H1 (cell line): ENCODE results near the gene KCTD21. TPM values are rescaled to one million over a fixed set of nuclear protein-coding genes. Genes with fewer than 3 reads are reported as not detected.

Source experiments
- CTCF ChIA-PET: fragments of 300-600 bp; sonication (Branson Sonifier 250); formaldehyde crosslinking; loops from one replicate; lab custom pipeline; 2021; ENCODE audit not compliant: partially characterized antibody; lab: Charles Lee
- POLR2A ChIA-PET: fragments of 300-600 bp; sonication (Branson Sonifier 250); formaldehyde crosslinking; loops from one replicate; lab custom pipeline; 2021; ENCODE audit warnings: inconsistent platforms; ENCODE audit not compliant: partially characterized antibody; lab: Charles Lee
- DNase-seq, 2 experiments: peaks; one replicate each; pipeline versions ENCODE4 v3.0.0 to v3.0.0-alpha.2; 2010 to 2022; ENCODE audit warnings: low spot score in 2 of 2, low read depth in 1 of 2, mixed read lengths in 1 of 2
- FAIRE-seq: peaks from 2 replicates; lab custom pipeline; 2011; peaks lifted over from hg19 to GRCh38; lab: Jason Lieb, UNC
- H2AFZ ChIP-seq: 2 replicates; pipeline ENCODE4 v1.8.1; 2012; ENCODE audit warnings: low read length, inconsistent platforms
- H2AK5ac ChIP-seq: 2 replicates; pipeline ENCODE4 v1.6.1; 2013; ENCODE audit warnings: low read depth, low read length
- H2BK120ac ChIP-seq: replicated peaks from 2 replicates; pipeline ENCODE3; 2013; ENCODE audit warnings: low read depth, low read length, inconsistent platforms
- H2BK12ac ChIP-seq: 2 replicates; pipeline ENCODE4 v1.6.1; 2013; ENCODE audit warnings: low read depth, low read length
- H2BK15ac ChIP-seq: 2 replicates; pipeline ENCODE4 v1.6.1; 2013; ENCODE audit warnings: low read length
- H2BK20ac ChIP-seq: 2 replicates; pipeline ENCODE4 v1.6.1; 2013; ENCODE audit warnings: low read length
- H2BK5ac ChIP-seq: 2 replicates; pipeline ENCODE4 v1.6.1; 2013; ENCODE audit warnings: low read depth, low read length
- H3K14ac ChIP-seq: 2 replicates; pipeline ENCODE4 v1.6.1; 2013; ENCODE audit warnings: inconsistent platforms; ENCODE audit not compliant: insufficient read length
- H3K18ac ChIP-seq: 2 replicates; pipeline ENCODE4 v1.6.1; 2013; ENCODE audit warnings: low read length; ENCODE audit errors: extremely low read depth
- H3K23ac ChIP-seq: 2 replicates; pipeline ENCODE4 v1.6.1; 2013; ENCODE audit warnings: inconsistent platforms; ENCODE audit not compliant: insufficient read length
- H3K23me2 ChIP-seq: 2 replicates; pipeline ENCODE4 v1.6.1; 2013; ENCODE audit warnings: low read depth, low read length
- H3K27ac ChIP-seq: 2 replicates; pipeline ENCODE4 v1.6.1; 2011; ENCODE audit warnings: low read depth, low read length, inconsistent platforms
- H3K27me3 ChIP-seq, 4 experiments: replicated peaks in 1 of 4; 1 replicate in 1 of 4; 2 replicates in 3 of 4; pipeline versions ENCODE4 v1.6.1 to v1.8.1; 2011 to 2013; ENCODE audit warnings: low read length in 3 of 4, mild to moderate bottlenecking in 3 of 4, inconsistent platforms in 2 of 4, mixed read lengths in 2 of 4, moderate library complexity in 1 of 4; ENCODE audit not compliant: control insufficient read depth in 3 of 4, insufficient read depth in 3 of 4; ENCODE audit errors: extremely low read depth in 1 of 4
- H3K36me3 ChIP-seq, 4 experiments: 2 replicates each; pipeline versions ENCODE4 v1.6.1 to v1.8.1; 2011 to 2013; ENCODE audit warnings: mild to moderate bottlenecking in 4 of 4, low read length in 3 of 4, moderate library complexity in 2 of 4, control low read depth in 1 of 4, inconsistent platforms in 1 of 4; ENCODE audit not compliant: insufficient read depth in 4 of 4, control insufficient read depth in 2 of 4
- H3K4ac ChIP-seq: replicated peaks from 2 replicates; pipeline ENCODE3; 2013; ENCODE audit warnings: low read length, low read depth, mixed read lengths, inconsistent platforms; ENCODE audit not compliant: insufficient read length
- H3K4me1 ChIP-seq, 4 experiments: replicated peaks in 1 of 4; 1 replicate in 1 of 4; 2 replicates in 3 of 4; pipeline versions ENCODE4 v1.6.1 to v1.8.1; 2011 to 2013; ENCODE audit warnings: low read length in 3 of 4, inconsistent platforms in 2 of 4, mixed read lengths in 1 of 4; ENCODE audit not compliant: insufficient read depth in 4 of 4, control insufficient read depth in 3 of 4
- H3K4me2 ChIP-seq, 2 experiments: 2 replicates each; pipeline versions ENCODE4 v1.6.1 to v1.8.1; 2011 to 2013; ENCODE audit warnings: low read depth in 2 of 2, low read length in 2 of 2, control low read depth in 1 of 2, inconsistent platforms in 1 of 2, mild to moderate bottlenecking in 1 of 2; ENCODE audit not compliant: insufficient read depth in 1 of 2
- H3K4me3 ChIP-seq, 4 experiments: fragments of 200-600, 300-600 bp in 1 of 4; sonication (generic), shearing (Covaris generic), sonication (Bioruptor Twin) in 1 of 4; 2 replicates each; pipeline versions ENCODE4 v1.5.1 to v1.8.1; 2011 to 2016; ENCODE audit warnings: low read length in 4 of 4, low read depth in 3 of 4, control low read depth in 2 of 4, inconsistent platforms in 2 of 4, mild to moderate bottlenecking in 2 of 4, mixed read lengths in 1 of 4, moderate library complexity in 1 of 4; ENCODE audit not compliant: insufficient read depth in 2 of 4; ENCODE audit errors: extremely low read depth in 1 of 4
- H3K56ac ChIP-seq: replicated peaks from 2 replicates; pipeline ENCODE3; 2013; ENCODE audit warnings: low read depth, mild to moderate bottlenecking, mixed read lengths, low read length, inconsistent platforms; ENCODE audit not compliant: insufficient read length
- H3K79me1 ChIP-seq: 2 replicates; pipeline ENCODE4 v1.6.1; 2013; ENCODE audit warnings: low read depth, low read length, control low read depth
- H3K79me2 ChIP-seq, 2 experiments: 2 replicates each; pipeline versions ENCODE4 v1.6.1 to v1.8.1; 2012 to 2013; ENCODE audit warnings: low read length in 2 of 2, mild to moderate bottlenecking in 2 of 2, inconsistent platforms in 1 of 2; ENCODE audit not compliant: insufficient read depth in 2 of 2, control insufficient read depth in 1 of 2
- H3K9ac ChIP-seq, 4 experiments: replicated peaks in 1 of 4; 1 replicate in 1 of 4; 2 replicates in 3 of 4; pipeline versions ENCODE4 v1.6.1 to v1.8.1; 2011 to 2013; ENCODE audit warnings: low read depth in 3 of 4, low read length in 3 of 4, control low read depth in 2 of 4, mild to moderate bottlenecking in 2 of 4, moderate library complexity in 2 of 4, inconsistent platforms in 1 of 4; ENCODE audit errors: extremely low read depth in 1 of 4
- H3K9me3 ChIP-seq, 2 experiments: 2 replicates each; pipeline versions ENCODE4 v1.6.1 to v1.8.1; 2012 to 2013; ENCODE audit warnings: mild to moderate bottlenecking in 2 of 2, moderate library complexity in 2 of 2, control low read depth in 1 of 2, inconsistent platforms in 1 of 2, low read depth in 1 of 2, low read length in 1 of 2, mixed read lengths in 1 of 2; ENCODE audit not compliant: insufficient read depth in 2 of 2
- H4K20me1 ChIP-seq, 2 experiments: replicated peaks in 1 of 2; 2 replicates each; pipeline versions ENCODE3 to v1.8.1; 2011 to 2013; ENCODE audit warnings: inconsistent platforms in 2 of 2, low read length in 2 of 2, mild to moderate bottlenecking in 1 of 2; ENCODE audit not compliant: insufficient read depth in 2 of 2, control insufficient read depth in 1 of 2
- H4K5ac ChIP-seq: 2 replicates; pipeline ENCODE4 v1.6.1; 2013; ENCODE audit warnings: low read length, low read depth, mixed read lengths, inconsistent platforms; ENCODE audit not compliant: insufficient read length
- H4K8ac ChIP-seq: 2 replicates; pipeline ENCODE4 v1.8.0; 2013; ENCODE audit warnings: mild to moderate bottlenecking, moderate library complexity, low read length, inconsistent platforms; ENCODE audit not compliant: insufficient read depth; ENCODE audit errors: extremely low read depth
- H4K91ac ChIP-seq: replicated peaks from 2 replicates; pipeline ENCODE3; 2013; ENCODE audit warnings: low read length, mixed read lengths, inconsistent platforms; ENCODE audit not compliant: insufficient read length
- EGR1 ChIP-seq: IDR thresholded peaks from 2 replicates; pipeline ENCODE4 v1.6.1; 2011; ENCODE audit warnings: low read depth, low read length, borderline replicate concordance
- EP300 ChIP-seq, 2 experiments: IDR thresholded peaks; 1 replicate in 1 of 2; 2 replicates in 1 of 2; pipeline ENCODE4 v1.6.1; 2011 to 2012; ENCODE audit warnings: low read depth in 2 of 2, low read length in 2 of 2, mild to moderate bottlenecking in 2 of 2, borderline replicate concordance in 1 of 2, inconsistent platforms in 1 of 2, moderate library complexity in 1 of 2
- FOSL1 ChIP-seq: IDR thresholded peaks from 2 replicates; pipeline ENCODE4 v1.6.1; 2011; ENCODE audit warnings: mild to moderate bottlenecking, low read depth, low read length, moderate library complexity; ENCODE audit not compliant: insufficient read depth
- KDM4A ChIP-seq: IDR thresholded peaks from one replicate; pipeline ENCODE4 v1.7.1; 2012; ENCODE audit warnings: low read depth, mild to moderate bottlenecking, moderate library complexity, low read length, inconsistent platforms; ENCODE audit not compliant: severe bottlenecking
- POLR2AphosphoS5 ChIP-seq: IDR thresholded peaks from 2 replicates; pipeline ENCODE4 v1.6.1; 2011; ENCODE audit warnings: low read depth, low read length
- RFX5 ChIP-seq: IDR thresholded peaks from 2 replicates; pipeline ENCODE4 v1.6.1; 2011; ENCODE audit warnings: low read depth, low read length, improper control_type of control experiment, borderline replicate concordance
- SIX5 ChIP-seq: IDR thresholded peaks from 2 replicates; pipeline ENCODE4 v1.6.1; 2011; ENCODE audit warnings: mild to moderate bottlenecking, low read depth, low read length
- ZNF274 ChIP-seq: IDR thresholded peaks from 2 replicates; pipeline ENCODE4 v1.7.0; 2012; ENCODE audit warnings: low read length, borderline replicate concordance; ENCODE audit errors: extremely low read depth
- polyA plus RNA-seq, 7 experiments: library from polyadenylated mRNA; depleted of rRNA in 3 of 7; stranded (reverse) in 5 of 7; unstranded in 2 of 7; fragments of >200 nt in 5 of 7; fragments of 200-250 nt in 2 of 7; gene quantifications; 1 replicate in 5 of 7; 2 replicates in 1 of 7; 4 replicates in 1 of 7; pipeline versions ENCODE4 v1.2.1 to v1.2.3, GENCODE V29; 2011 to 2013; ENCODE audit warnings: missing spikeins in 2 of 7, mixed read lengths in 2 of 7
- total RNA-seq: library from RNA; stranded (reverse); fragmentation: NEBNext Ultra II Directional; extraction: Animal tissue kit (Norgen Biotek cat#: 25700); gene quantifications from 2 replicates; pipeline ENCODE4 v1.2.1, GENCODE V29; 2021
- TF ChIP-seq, protein P1 (sequence below): IDR thresholded peaks from 2 replicates; pipeline ENCODE4 v1.6.1; 2011; ENCODE audit warnings: low read length, improper control_type of control experiment

The KCTD21 gene
- total and polyA plus RNA-seq, 2 of the 8 experiments (the other 6 are each of a cell fraction or from before 2014, with no cell fraction given), result 3.2 to 4.1 TPM

DNA sequence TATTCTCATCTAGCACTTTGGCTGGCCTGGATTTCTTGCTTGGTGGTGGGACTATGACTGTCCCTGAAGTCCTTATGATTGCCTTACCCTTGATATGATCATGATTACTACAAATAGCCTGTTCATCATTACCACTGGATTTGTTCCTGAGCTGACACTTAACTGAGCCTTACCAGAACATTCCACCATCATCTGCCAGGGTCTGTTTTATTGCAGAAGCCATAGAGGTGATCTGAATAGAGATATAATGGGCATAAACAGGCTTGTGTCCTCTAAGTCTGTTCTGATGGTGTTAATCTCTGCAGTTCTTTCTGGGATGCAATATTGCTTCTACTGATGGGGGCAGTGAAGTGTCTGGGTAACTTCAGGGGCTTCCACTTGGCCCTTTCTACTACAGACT, 36.6 kb downstream of the KCTD21 start:
- H2BK12ac ChIP-seq, result no peak overlapping the region
- H3K4me2 ChIP-seq, result no peak overlapping the region
- no peak overlapping the region for H3K9ac ChIP-seq
- H3K4ac ChIP-seq, result no peak overlapping the region
- no peaks in the 10 kb centered on the region for H3K36me3 ChIP-seq
- no peak overlapping the region for H3K18ac ChIP-seq
- TF ChIP-seq ZNF274 (no peak), POLR2AphosphoS5 (no peak), FOSL1 (no peak), KDM4A (no peak), RFX5 (no peak), SIX5 (no peak), EP300 (IDR thresholded peaks at IDR 0.05; ENCODE audit: borderline replicate concordance in 1 of 2, low read depth in 2 of 2, low read length in 2 of 2) (no peak), EGR1 (no peak)
- TF ChIP-seq, protein P1, sequence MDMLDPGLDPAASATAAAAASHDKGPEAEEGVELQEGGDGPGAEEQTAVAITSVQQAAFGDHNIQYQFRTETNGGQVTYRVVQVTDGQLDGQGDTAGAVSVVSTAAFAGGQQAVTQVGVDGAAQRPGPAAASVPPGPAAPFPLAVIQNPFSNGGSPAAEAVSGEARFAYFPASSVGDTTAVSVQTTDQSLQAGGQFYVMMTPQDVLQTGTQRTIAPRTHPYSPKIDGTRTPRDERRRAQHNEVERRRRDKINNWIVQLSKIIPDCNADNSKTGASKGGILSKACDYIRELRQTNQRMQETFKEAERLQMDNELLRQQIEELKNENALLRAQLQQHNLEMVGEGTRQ, result no peak
- FAIRE-seq (no peak), DNase-seq (no peak)
- no peak overlapping the region for H2BK15ac ChIP-seq
- no peaks in the 10 kb centered on the region for H3K79me1 ChIP-seq
- H3K27ac ChIP-seq, result no peak overlapping the region
- no peak overlapping the region for H3K23ac ChIP-seq
- H2AK5ac ChIP-seq, result no peak overlapping the region
- H4K20me1 ChIP-seq, result no peaks in the 10 kb centered on the region
- H3K9me3 ChIP-seq, result no peaks in the 10 kb centered on the region
- H4K5ac ChIP-seq, result no peak overlapping the region
- H2BK5ac ChIP-seq, result no peak overlapping the region
- H3K4me3 ChIP-seq, result no peak overlapping the region
- H3K14ac ChIP-seq, result no peak overlapping the region
- ChIA-PET POLR2A (no interaction called here), CTCF (no interaction called here)
- H2BK20ac ChIP-seq, result no peak overlapping the region
- no peak overlapping the region for H4K8ac ChIP-seq
- peaks cover 0 to 6% (median 0%) of the 10 kb centered on the region in 4 experiments; a peak in 2 of 7 replicates for H3K4me1 ChIP-seq
- no peak overlapping the region for H4K91ac ChIP-seq
- H3K27me3 ChIP-seq, result no peaks in the 10 kb centered on the region
- no peak overlapping the region for H2BK120ac ChIP-seq
- no peak overlapping the region for H2AFZ ChIP-seq
- H3K23me2 ChIP-seq, result no peaks in the 10 kb centered on the region
- no peak overlapping the region for H3K56ac ChIP-seq
- H3K79me2 ChIP-seq, result no peaks in the 10 kb centered on the region
